ENCODE results near the gene PTPA.
"Not testable (repeated sequence)": the region's sequence is repeated elsewhere in the genome, so short reads cannot be mapped to it uniquely, and the experiment has no call there.

The PTPA gene

DNA sequence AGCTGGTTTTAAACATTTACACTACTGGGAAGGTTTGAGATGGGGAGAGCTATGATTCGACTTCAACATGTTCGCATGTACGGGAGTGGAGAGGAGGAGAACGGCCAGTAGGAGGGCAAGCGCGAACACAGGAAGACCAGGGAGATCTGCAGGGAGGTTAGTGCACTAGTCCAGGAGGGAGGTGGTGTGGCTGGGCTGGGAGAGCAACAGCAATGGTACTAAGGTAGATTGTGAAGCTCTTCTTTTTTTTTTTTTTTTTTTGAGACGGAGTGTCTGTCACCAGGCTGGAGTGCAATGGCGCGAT is 50.3 kb downstream of the PTPA start:
- DNase-seq: no peak

DNA sequence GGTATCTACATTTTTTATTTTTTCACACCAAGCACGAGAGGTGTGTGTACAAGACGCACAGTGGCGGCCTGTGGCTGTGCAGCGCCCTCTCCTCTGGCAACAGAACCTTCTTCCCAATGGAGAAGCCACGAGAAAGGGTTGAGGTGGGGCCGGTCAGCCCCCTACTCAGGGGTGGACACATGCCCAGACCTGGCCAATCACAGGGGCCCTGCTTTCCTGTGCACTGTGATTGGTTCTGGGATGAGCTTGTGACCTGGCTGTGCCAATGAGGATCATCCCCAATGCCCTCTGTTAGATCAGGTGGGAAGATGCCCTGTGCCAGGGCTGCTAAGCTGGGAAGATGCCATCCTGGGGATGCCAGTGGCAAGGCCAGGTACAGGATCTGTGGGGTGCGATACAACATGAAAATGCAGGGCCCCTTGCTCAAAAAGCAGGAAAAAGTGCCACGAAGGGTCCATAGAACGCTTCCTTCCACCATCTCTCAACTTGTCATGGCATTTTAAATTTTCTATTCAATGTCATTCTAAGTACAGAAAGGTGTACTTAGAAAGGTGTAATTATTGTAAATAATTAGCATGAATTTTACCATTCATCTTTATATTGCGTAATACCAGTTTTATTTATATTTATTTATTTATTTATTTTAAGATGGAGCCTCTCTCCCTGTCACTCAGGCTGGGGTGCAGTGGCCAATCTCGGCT is 51.4 kb downstream of the PTPA start:
- DNase-seq: no peak

DNA sequence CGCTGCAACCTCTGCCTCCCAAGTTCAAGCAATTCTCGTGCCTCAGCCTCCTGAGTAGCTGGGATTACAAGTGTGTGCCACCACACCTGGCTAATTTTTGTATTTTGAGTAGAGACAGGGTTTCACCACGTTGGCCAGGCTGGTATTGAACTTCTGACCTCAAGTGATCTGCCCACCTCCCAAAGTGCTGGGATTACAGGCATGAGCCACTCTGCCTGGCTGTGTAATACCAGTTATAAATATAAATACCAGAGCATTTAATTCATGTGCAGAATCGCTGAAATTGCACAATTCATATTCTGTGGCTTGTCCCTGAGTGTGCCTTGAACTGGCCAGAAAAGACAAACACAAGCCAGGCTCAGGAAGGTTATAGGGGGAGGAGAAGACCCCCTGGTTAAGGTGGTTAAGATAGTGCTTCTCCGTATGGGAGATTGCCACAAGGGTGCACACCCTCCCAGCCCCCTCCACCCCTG is 52.0 kb downstream of the PTPA start:
- DNase-seq: not testable (repeated sequence)

DNA sequence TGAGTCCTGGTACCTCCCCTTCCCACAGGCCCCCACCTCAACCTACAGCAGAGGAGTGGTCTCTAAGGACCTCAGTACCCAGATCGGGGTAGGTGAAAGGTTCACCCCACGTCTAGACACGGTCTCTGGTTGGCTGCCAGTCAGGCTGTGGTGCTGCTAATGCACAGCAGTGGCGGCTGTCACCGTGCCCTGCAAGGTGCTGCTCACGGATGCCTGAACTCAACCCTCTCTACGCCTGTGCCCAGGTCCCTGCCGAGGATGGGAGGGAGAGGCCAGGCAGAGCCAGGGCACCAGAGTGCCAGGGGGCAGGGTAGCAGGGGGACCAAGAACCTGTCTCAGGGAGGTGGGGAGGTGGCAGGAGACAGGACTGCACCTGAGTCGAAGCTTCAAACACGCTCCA is 52.5 kb downstream of the PTPA start:
- no peak for DNase-seq

DNA sequence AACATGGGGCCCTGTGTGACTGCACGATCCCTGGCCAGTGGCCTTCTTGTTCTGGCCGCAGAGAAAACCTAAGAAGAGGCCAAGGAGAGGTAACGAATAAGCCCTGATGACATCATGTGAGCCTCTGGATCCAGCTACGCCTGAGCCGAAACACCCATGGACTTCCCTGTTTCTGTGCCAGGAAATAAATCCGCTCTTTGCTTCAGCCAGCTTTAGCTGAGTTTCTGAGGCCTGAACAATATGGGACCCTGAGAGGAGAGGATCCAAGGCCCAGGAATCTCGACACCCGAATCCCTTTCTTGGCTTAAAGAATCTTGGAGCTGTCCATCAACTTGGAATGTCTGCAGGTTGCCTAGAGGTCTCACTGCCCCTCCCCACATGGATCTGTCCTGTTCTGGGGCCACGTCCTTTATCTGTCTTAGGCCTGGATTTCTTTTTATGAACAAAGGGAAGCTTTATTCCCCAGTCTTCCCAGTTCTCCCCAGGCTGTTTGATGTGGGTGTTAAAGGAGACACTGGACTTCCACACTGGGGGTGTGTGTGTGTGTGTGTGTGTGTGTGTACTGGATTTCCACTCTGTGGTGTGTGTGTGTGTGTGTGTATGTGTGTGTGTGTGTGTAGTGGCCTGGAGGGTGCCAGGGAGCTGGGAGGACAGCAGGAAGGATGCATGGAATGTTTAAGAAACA is 53.2 kb downstream of the PTPA start:
- DNase-seq: no peak

DNA sequence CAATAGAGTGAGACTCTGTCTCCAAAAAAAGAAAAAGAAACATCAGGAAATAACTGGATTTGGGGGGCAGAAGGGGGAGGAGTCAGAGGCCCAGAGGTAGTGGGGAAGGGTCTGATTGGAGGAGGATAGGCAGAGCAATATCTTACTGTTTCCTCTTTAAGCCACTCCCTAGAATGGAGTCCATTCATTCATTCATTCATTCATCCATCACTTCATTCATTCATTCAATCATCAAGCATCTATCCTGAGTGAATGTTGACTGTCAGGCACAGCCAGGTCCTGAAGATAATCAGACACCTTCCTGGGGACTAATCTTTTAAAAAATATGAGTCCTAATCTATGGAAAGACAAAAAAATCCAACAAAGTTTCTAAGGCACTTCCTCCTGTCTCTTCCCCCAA is 54.0 kb downstream of the PTPA start:
- DNase-seq: no peak

DNA sequence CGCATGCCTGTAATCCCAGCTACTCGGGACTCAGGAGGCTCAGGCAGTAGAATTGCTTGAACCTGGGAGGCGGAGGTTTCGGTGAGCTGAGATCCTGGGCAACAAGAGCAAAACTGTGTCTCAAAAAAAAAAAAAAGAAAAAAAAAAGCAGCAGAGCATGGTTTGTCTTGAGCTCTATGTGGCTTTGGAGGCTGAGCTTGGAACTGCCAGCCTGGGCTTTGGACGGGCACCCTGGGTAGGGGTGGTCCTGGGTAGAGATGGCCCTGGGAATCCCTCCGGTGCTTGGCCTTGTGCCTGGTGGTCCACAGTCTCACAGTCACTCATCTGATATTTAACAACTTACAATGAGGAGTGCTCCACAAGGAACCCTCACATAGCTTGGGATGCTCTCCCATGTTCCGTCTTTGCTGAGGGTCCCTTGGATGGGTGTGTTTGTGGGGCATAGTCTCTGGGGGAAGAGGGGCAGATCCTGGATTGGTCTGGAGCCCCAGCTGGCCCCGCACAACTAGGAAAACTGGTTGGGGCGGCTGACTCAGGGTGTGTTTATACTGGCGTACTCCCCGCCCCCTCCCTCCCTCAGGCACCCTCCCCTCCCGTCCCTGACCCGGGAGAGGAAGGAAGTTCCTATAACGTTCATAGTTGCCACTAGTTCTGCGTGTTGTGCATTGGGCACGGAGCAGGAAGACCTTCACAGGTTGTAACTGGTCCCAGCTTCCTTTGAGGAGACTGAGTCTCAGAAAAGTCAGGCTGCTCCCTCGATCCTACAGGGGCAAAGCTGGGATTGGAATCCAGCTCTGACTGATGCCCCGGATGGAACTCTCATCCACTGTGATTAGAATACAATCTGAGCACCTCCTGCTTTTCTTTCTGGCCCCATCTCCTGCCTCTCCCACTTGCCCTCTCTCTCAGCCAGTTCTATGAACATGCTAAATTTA is 55.7 kb downstream of the PTPA start:
- DNase-seq: peak; percentile 54

DNA sequence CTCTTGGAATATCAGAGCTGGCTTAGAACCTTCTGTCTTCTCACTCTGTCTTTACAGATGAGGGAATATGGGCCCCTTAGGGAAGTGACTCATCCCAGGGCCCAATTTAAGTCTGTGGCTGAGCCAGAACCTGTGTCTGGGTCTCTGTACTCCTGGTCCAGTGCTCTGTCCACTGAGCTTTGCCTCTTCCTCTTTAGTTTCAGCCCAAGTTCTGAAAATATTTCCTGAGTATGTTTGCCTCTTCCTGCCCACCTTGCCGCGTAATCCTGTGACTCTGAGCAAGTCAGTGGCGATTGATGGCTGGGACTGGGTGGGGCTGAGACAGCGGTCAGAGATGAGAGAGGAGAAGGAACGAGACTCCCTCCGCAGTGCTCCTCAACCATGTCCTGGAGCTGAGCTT is 59.0 kb downstream of the PTPA start:
- DNase-seq: no peak

DNA sequence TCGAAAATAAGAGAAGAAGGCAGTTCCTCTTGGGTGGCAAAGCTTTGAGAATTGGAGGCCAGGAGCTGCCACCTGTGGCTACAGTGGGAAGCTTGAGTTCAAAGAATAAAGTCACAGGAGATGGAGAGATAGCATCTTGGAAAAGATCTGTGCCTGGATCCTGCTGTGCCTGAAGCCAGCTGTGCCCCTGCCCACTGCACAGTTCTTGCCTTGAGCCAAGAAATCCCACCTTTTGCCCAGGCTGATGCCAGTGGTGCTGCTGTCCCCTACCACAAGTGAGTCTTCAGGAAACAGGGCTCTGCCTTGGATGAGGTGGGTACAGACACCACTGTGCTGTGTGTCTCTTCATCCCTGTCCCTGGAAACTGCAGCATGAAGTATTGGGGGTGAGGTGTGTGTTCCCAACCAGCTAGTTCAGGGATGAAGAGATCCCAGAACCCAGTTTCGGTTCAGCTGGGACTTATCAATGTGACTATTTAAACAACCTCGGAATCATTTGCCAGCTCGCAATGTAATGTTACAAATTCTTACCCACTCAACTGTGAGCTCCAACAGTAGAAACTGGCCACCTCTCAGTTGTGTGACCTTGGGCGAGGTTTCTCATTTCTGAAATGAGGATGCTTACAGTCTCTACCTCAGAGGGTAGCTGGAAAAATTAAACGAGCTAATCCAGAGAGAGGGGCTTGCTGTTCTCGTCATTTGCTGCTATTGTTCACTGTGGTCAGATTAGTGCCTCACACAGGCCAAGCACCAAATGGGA is 61.0 kb downstream of the PTPA start:
- no peak for DNase-seq

DNA sequence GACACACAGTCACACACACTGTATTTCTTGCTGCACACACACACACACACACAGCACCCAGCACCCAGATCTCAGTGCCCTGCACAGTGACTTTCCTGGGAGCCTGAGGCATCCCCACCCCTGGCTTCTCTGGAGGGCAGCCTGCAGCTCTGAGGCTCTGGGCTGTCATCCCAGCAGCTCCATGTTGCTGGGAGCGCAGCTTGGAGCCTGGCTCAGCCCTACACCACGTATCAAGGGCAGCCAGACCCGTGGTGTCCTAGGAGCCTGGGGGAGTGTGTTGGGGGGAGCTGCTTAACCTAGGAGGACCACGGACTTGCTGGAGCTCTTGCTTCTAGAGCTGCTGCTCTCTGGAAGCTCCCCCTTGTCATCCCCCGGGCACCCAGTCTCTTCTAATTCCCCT is 61.6 kb downstream of the PTPA start:
- DNase-seq: no peak

DNA sequence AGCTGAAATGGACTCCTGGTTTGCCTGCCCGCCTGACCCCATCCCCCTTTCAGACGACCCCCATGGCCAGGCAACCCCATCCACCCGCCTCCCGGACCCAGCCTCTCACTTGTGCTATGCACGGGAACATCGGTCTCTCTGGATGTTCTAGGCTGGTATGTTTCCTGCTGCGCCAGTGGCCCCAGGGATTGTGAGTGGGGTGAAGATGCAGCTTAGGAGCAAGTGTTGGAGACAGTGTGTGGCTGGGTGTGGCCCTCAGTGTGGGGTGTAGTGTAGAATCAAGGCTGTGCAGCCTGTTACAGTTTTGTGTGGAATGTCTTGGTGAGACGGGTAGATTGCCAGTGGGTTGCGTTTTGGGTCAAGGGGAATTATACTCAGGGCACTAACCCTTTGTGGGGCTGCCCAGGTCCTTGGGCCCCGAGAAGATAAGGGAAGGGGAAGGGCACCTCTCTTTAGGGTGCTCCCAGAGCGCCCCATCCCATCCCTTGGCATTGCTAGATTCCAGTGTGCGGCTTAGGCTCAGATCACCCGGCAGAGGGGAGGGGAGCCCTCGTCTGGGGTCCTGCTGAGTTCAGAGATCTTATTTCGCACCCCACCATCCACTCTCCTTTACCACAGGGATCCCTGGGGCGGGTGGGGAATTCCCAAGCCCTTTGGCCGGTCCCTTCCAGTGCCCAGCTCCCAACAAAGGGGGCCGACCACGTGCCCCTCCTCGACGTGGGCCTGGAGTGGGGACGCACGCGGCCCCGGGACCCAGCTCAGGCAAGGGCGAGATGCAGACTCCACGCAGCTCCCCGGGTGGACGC is 62.3 kb downstream of the PTPA start:
- no peak for DNase-seq

DNA sequence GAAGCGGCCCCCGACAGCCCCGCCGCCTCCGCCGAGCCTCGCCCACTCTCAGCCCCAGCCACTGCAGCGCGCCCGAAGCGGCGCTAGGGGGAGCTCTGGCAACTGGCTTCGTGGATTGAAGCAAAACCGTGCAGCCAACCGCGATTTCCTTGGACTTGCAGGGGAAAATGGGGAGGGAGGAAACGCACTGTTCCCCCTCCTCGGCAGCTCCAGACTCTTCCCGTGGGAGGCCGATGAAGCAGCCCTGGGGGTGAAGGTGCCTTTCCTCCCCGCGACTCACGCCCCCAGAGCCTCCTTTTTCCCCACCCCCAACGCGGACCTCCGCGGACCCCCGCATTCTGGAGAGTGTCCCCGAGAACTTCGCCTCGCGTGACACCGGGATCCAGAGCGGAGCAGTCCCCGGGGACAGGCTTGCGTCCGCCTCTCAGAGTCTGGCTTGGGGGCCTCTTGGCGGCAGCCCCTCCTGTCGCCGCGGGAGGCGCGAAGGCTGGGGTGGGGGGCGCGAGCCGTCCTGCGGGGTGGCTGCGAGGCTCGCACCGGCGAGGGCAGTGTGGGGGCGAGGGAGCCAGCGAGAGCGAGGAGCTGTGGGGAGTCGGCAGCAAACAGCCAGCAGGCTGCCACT is 63.0 kb downstream of the PTPA start:
- DNase-seq: peak; percentile 86

DNA sequence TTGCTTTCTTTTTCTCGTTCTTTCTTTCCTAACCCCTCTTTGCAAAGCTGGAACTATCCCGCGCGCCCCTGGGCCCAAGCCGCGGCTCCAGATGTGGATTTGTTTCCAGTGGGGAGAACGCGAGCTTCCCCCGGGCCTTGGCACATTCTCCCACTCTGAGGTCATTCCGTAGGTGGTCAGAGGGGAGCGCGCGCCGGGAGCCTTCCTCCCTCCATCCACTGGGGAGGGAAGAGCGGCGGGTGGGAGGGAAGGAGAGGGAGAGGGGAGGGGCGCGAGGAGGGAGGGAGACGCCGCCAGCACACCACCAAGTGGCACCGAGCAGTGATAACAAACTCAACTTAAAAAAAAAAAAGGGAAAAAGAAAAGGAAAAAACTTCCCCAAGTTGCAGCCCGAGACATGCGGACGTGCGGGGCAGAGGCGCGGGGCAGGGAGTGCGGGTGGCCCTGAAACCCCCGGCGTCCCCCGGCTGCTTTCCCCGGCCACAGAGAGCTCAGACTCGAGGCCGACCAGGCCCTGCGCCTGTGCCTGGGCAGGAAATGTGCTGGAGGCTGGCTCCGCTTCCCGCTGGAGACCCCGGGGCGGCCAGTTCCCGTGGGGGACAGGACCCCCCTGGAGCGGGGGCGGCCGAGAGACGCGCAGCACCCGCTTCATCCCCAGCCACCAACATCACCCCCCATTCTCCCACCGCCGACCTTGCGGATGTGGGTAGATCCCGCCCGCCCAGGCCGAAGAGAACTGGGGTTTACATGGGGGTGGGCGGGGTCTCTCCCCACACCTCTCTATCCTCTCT is 63.7 kb downstream of the PTPA start:
- peak; percentile 26 for DNase-seq

DNA sequence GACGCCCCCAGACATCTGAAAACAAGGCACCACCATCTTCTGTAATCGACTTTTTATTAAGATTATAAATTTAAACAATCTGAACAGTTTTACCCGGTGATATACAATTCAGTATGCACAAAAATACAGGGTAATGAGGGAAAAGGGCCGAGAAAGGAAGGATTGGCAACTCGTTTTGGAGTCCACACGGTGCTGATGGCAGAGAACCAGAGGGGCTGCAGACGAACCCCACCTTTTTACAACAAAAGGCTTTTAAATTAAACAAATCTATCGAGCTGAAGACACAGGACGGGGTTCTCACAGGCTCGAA is 64.3 kb downstream of the PTPA start:
- DNase-seq: no peak

DNA sequence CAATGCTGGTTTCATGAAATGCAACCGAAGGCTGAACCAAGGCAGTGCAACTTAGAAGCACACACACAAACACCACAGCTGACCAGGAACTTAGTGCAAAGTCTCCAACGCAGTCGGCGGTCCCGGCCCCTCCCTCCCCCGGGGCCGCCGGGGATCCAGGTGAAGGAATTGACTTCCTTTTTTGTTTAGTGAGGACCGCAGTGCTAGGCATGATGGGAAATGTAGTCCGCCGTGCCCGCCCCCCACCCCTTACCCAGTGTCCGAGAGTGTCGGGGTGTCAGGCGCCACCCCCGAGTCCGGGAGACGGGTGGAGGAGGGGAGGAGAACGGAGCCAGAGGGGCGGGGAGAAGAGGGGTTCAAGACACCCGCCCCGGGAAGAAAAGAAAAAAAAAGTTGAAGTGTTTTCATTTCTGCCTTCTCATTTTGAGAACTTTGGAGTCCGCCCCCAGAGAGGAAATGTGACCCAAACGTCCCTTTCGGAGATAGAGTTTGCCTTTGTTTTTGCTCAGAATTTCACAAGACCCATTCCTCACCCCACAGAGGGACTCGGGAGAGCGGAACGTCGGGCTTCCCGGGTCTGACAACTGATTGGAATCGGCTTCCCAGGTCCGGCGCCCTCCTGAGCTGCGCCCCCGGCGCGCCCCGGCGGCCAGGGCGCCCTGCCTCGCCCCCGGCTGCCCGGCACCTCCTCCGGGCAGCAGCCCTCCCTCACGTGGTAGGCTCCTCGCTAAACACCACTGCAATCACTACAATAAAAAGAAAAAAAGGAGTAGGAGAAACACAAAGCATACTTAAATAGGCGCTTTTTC is 64.8 kb downstream of the PTPA start:
- peak; percentile 76 for DNase-seq

DNA sequence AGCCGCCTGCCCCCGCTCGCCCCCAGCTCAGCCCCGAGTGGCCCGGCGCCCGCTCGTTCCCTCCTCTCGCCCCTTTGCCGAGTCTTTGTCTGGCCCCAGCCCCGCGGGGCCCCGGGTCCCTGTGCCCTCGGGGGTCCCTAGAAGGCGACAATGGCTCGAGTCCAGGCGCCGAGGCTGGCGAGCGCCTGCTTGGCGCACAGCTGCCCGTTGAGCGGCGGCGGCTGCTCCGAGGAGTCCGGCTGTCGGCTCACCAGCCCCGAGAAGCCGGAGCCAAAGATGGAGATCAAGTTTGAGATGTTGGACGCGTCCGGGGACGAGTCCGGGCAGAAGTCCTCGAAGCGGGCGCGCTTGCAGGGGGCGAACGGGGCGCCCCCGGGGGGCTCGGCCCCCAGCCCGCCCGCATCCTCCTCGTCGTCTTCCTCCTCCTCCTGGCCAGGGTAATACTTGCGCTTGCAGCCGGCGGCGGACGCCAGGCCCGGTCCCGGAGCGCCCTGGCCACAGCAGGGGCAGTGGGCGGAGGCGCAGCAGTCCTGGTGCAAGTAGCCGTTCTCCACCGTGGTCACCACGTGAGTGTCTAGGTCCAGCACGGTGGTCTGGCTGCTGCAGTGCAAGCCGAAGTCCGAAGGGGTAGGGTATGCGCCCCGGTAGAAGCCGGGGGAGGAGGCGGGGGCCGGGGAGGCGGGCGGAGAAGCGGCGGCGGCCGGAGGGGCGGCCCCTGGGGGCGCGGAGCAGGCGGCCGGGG is 65.7 kb downstream of the PTPA start:
- peak; percentile 33 for DNase-seq

DNA sequence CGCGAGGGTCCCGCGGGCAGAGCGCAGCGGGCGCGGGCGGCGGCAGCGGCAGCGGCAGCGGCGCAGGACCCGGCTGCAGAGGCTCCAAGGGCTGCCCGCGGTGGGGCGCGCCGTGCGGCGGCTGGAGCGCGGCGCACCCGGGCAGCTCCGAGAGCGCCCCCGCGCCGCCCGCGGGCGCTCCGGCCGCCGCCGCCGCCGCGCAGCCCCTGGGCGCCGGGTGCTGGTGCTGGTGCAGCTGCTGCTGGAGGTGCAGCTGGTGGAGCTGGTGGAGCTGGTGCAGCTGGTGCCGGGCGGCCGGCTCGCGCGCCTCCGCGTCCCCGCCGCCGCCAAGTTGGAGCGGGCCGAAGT is 66.2 kb downstream of the PTPA start:
- DNase-seq: peak; percentile 54

DNA sequence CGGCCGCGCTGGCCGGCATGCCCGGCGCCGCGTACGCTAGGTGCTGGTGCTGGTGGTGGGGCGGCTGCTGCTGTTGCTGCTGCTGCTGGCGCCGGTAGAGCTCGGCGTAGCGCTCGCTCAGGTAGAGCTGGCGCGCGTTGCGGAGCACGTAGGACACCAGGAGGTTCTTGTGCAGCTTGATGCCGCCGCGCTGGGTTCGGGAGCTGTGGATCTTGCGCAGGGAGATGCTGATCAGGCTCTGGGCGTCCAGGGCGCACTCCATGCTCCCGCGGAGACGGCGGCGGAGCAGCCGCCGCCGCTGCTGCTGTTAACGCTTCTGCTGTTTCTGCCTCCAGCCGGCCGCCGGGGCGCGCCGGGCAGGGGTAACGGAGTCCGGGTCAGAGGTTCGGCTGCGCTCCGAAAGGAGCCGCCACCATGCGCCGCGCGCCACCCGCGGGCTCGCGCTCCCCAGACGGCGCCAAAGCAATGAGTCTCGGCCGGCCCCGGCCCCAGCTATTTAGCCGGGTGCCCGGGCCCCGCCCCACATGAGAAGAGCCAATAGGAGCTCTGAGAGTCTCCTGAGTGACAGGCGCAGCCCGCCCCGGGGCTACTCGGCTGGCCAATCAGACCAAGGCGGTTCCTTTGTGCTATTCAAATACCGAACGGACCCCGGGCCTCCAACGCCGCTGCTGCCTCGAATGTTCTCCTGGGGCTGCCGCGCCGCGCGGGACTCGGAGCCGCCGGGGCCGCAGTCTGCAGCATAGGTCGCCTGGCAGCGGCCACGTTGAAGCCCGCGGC is 66.8 kb downstream of the PTPA start, which contains the start of gene IER5L:
TSS of gene IER5L (minus strand) at position 471 of the 777 bp plus-strand sequence. CDS start at position 262, 209 bp downstream.
- peak; percentile 98 for DNase-seq

Data from NCI-H345 (cell line).